Measurements from ENCODE around the gene CFAP97D1. TPM values are rescaled to one million over a fixed set of nuclear protein-coding genes. Genes with fewer than 3 reads are reported as not detected.
A peak's percentile ranks its signal among the peaks of the same experiment; 100 is the strongest.

Gene CFAP97D1
- total RNA-seq, 4 donors from 2014 or later = 0.12 TPM; not detected in 3

DNA sequence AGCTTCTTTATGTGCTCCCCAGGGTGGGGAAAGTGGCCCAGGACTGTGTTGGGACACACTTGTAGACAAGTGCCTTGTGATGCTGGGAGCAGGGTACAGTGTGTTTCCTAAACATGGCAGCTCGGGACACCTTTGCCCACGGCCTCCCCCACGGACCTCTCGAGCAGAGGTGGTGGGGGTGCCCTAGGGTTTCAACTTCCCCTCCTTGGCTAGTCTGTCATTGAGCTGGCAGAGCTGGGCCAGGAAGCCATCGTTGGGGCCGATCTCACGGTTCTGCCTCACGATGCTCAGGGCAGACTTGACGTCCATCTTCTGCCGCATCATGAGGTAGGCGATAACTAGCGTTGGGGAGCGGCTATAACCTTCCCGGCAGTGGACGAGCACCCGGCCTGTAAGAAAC is 10.8 kb upstream of the CFAP97D1 start:
- no peak for ATAC-seq
- H3K27ac ChIP-seq = peak overlapping the region in 2 of 4 donors; percentile 26 to 43
- peaks cover 0 to 84% of the 10 kb centered on the region in 2 donors for H3K36me3 ChIP-seq
- peaks cover 0 to 31% (median 3%) of the 10 kb centered on the region in 3 donors for H3K4me1 ChIP-seq
- no peaks in the 10 kb centered on the region for H3K9me3 ChIP-seq
- TF ChIP-seq POLR2AphosphoS5 (IDR thresholded peaks at IDR 0.05) (no peak), POLR2A (IDR thresholded peaks at IDR 0.05) (no peak), EP300 (IDR thresholded peaks at IDR 0.05) (no peak)
- TF ChIP-seq, protein P1, sequence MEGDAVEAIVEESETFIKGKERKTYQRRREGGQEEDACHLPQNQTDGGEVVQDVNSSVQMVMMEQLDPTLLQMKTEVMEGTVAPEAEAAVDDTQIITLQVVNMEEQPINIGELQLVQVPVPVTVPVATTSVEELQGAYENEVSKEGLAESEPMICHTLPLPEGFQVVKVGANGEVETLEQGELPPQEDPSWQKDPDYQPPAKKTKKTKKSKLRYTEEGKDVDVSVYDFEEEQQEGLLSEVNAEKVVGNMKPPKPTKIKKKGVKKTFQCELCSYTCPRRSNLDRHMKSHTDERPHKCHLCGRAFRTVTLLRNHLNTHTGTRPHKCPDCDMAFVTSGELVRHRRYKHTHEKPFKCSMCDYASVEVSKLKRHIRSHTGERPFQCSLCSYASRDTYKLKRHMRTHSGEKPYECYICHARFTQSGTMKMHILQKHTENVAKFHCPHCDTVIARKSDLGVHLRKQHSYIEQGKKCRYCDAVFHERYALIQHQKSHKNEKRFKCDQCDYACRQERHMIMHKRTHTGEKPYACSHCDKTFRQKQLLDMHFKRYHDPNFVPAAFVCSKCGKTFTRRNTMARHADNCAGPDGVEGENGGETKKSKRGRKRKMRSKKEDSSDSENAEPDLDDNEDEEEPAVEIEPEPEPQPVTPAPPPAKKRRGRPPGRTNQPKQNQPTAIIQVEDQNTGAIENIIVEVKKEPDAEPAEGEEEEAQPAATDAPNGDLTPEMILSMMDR (IDR thresholded peaks at IDR 0.05) = no peak
- H3K27me3 ChIP-seq = no peaks in the 10 kb centered on the region
- 94% methylated on average over 3 of the region's 16 CpGs; no CpG with 5 or more reads in 1 of the 2 donors for WGBS, 2 donors (ENCODE audit: low coverage in 1 of 2)
- H3K4me3 ChIP-seq = no peak overlapping the region

DNA sequence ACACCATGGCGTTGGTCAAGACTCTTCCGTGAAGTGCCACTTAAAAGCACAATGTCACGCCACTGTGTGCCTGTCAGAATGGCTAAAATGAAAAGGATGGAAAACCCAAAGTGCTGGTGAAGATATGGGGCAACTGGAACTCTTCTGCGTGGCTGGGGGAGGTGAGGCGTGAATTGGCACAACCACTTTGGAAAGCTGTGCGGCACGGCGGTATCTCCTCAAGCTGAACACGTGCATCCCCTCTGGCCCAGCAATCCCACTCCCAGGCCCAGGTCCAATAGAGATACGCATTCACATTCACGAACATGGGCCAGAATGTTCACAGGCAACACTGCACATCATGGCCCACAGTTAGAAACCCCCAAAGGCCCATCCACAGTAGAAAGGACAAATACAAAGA is 10.4 kb upstream of the CFAP97D1 start:
- peaks cover 0 to 89% of the 10 kb centered on the region in 2 donors for H3K36me3 ChIP-seq
- ATAC-seq = no peak
- 85 to 92% methylated on average over 5 to 6 of the region's 11 CpGs for WGBS, 2 donors (ENCODE audit: low coverage in 1 of 2)
- no peak overlapping the region for H3K27ac ChIP-seq
- H3K4me3 ChIP-seq = no peak overlapping the region
- no peaks in the 10 kb centered on the region for H3K27me3 ChIP-seq
- no peak for TF ChIP-seq POLR2AphosphoS5 (IDR thresholded peaks at IDR 0.05)
- TF ChIP-seq EP300 (IDR thresholded peaks at IDR 0.05) = no peak
- TF ChIP-seq, protein P1 (IDR thresholded peaks at IDR 0.05) = no peak
- no peak for TF ChIP-seq POLR2A (IDR thresholded peaks at IDR 0.05)
- H3K4me1 ChIP-seq = peaks cover 0 to 31% (median 3%) of the 10 kb centered on the region in 3 donors
- H3K9me3 ChIP-seq = no peaks in the 10 kb centered on the region

DNA sequence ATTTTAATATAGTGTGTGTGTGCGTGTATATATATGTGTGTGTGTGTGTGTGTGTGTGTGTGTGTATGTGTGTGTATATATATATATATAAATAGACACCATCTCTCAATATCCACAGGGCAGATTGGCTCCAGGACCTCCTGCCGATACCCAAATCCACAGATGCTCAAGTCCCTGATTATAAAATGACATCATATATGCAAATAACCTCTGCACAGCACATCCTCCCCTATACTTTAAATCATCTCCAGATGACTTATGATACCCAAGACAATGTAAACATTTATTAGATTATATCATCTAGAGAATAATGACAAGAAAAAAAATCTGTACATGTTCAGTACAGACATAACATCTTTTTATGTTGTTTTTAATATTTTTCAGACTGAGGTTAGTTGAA is 9.3 kb upstream of the CFAP97D1 start:
- TF ChIP-seq POLR2A (IDR thresholded peaks at IDR 0.05) (no peak), POLR2AphosphoS5 (IDR thresholded peaks at IDR 0.05) (no peak), EP300 (IDR thresholded peaks at IDR 0.05) (no peak)
- TF ChIP-seq, protein P1 (IDR thresholded peaks at IDR 0.05) = no peak
- Histone ChIP-seq H3K27me3 (no peaks in the 10 kb centered on the region), H3K36me3 (peaks cover 0 to 91% of the 10 kb centered on the region in 2 donors), H3K4me3 (no peak overlapping the region), H3K9me3 (no peaks in the 10 kb centered on the region), H3K27ac (no peak overlapping the region), H3K4me1 (peaks cover 0 to 40% (median 6%) of the 10 kb centered on the region in 3 donors)
- no peak for ATAC-seq
- WGBS, 2 donors (ENCODE audit: low coverage in 1 of 2) = 84 to 100% methylated on average over 1 to 2 of the region's 2 CpGs

DNA sequence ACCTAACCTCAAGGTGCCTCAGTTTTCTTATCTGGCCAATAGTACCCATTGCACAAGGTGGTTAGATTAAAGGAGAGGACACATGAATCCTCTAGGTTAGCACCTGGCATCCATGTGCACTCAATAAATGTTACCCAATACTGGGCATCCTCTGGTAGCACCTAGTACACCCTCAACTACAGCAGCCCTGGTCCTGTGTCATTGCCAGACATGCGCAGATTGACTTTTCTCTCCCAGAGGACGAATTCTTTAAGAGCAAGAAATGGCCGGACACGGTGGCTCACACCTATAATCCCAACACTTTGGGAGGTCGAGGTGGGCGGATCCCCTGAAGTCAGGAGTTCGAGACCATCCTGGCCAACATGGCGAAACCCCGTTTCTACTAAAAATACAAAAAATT is 8.8 kb upstream of the CFAP97D1 start:
- no peaks in the 10 kb centered on the region for H3K9me3 ChIP-seq
- H3K27me3 ChIP-seq = no peaks in the 10 kb centered on the region
- no peak overlapping the region for H3K27ac ChIP-seq
- H3K4me1 ChIP-seq = peaks cover 0 to 43% (median 11%) of the 10 kb centered on the region in 3 donors
- no peak overlapping the region for H3K4me3 ChIP-seq
- TF ChIP-seq POLR2AphosphoS5 (IDR thresholded peaks at IDR 0.05) = no peak
- TF ChIP-seq EP300 (IDR thresholded peaks at IDR 0.05) = no peak
- TF ChIP-seq, protein P1 (IDR thresholded peaks at IDR 0.05) = no peak
- no peak for TF ChIP-seq POLR2A (IDR thresholded peaks at IDR 0.05)
- H3K36me3 ChIP-seq = peaks cover 0 to 93% of the 10 kb centered on the region in 2 donors
- ATAC-seq = no peak
- WGBS, 2 donors (ENCODE audit: low coverage in 1 of 2) = 85% methylated on average over 4 of the region's 9 CpGs; no CpG with 5 or more reads in 1 of the 2 donors

DNA sequence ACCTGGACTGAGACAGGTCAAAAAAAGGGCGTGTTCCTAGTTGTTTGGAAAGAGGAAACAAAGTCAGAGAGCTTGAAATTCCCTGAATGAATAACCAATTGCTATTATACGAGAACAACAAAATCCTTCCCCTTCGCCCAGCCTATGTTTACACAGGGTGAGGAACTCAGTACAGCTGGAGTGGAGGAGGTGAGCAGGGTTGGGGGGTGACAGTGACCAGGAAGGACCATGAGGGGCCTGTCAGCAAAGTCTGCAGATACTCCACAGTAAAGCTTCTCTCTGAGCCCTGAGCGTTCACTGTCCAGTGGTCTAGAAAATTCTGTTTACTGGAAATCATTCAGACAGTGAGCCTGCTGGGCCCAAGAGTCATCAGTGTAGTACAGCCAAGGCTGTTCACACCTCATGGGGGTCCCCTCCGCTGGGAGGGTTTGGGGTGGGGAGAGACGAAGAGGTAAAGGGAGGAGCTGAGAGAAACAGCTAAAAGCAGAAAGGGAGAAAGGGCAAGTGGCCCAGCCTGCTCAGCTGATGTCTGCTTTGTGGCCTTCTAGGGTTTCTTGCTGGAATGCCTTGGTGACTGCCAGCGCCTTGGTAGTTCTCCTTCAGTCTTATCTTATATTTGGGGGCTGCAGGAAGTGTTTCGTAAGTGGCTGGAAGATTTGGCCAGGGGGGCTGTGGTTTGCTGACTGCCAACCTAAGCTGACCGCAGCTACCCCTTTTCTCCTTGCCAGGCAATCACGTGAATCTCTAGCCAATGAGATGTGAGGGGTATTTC is 7.2 kb upstream of the CFAP97D1 start:
- Histone ChIP-seq H3K9me3 (no peaks in the 10 kb centered on the region), H3K4me1 (peaks cover 2 to 55% (median 24%) of the 10 kb centered on the region in 3 donors), H3K27me3 (no peaks in the 10 kb centered on the region), H3K36me3 (peaks cover 0 to 88% of the 10 kb centered on the region in 2 donors), H3K27ac (peak overlapping the region in 3 of 4 donors; percentile 10 to 34 (median 12)), H3K4me3 (no peak overlapping the region)
- TF ChIP-seq, protein P1 (IDR thresholded peaks at IDR 0.05) = no peak
- TF ChIP-seq POLR2A (IDR thresholded peaks at IDR 0.05) (no peak), POLR2AphosphoS5 (IDR thresholded peaks at IDR 0.05) (no peak), EP300 (IDR thresholded peaks at IDR 0.05) (no peak)
- no peak for ATAC-seq
- WGBS, 2 donors (ENCODE audit: low coverage in 1 of 2) = 61 to 71% methylated on average over 6 to 8 of the region's 10 CpGs

All from gastroesophageal sphincter (tissue), 4 donors.